Endothelial cell of umbilical vein (primary cell): ENCODE measurements around the gene DPH6. TPM values are rescaled to one million over a fixed set of nuclear protein-coding genes. Genes with fewer than 3 reads are reported as not detected.

Experiments
- BruUV-seq: library from RNA; stranded (reverse); fragments of 400-500 nt; replicated peaks from 2 replicates; lab custom pipeline; 2021; lab: Mats Ljungman, UMichigan
- CTCF ChIA-PET: fragments of 300-600, 350-600 bp; sonication (Branson Sonifier 250); formaldehyde crosslinking; loops from one replicate; lab custom pipeline; 2021; ENCODE audit warnings: antibody characterized with exemption, inconsistent platforms; lab: Charles Lee
- POLR2A ChIA-PET: fragments of 300-600, 350-600 bp; sonication (Branson Sonifier 250); formaldehyde crosslinking; loops from one replicate; lab custom pipeline; 2021; ENCODE audit warnings: antibody characterized with exemption, inconsistent platforms; lab: Charles Lee
- DNase-seq: peaks from one replicate; pipeline ENCODE4 v3.0.0-alpha.2; 2011; ENCODE audit warnings: low read depth, low spot score
- FAIRE-seq: peaks from 2 replicates; lab custom pipeline; 2011; peaks lifted over from hg19 to GRCh38; lab: Jason Lieb, UNC
- H2AFZ ChIP-seq: 2 replicates; pipeline ENCODE4 v1.6.0; 2012; ENCODE audit warnings: low read depth, low read length, control low read depth, inconsistent platforms
- H3K27ac ChIP-seq: 2 replicates; pipeline ENCODE4 v1.5.1; 2011; ENCODE audit warnings: low read depth, mild to moderate bottlenecking, control low read depth, low read length, moderate library complexity; ENCODE audit not compliant: insufficient read depth
- H3K27me3 ChIP-seq, 2 experiments: 2 replicates each; pipeline versions ENCODE4 v1.6.0 to v1.6.1; 2011; ENCODE audit warnings: low read length in 2 of 2, mixed read lengths in 1 of 2; ENCODE audit not compliant: control insufficient read depth in 2 of 2, insufficient read depth in 2 of 2
- H3K36me3 ChIP-seq, 2 experiments: 2 replicates in 1 of 2; 3 replicates in 1 of 2; pipeline ENCODE4 v1.5.1; 2011; ENCODE audit warnings: low read length in 2 of 2, mild to moderate bottlenecking in 1 of 2, moderate library complexity in 1 of 2; ENCODE audit not compliant: control insufficient read depth in 2 of 2, insufficient read depth in 2 of 2; ENCODE audit errors: extremely low read depth in 1 of 2
- H3K4me1 ChIP-seq: 3 replicates; pipeline ENCODE4 v1.5.1; 2011; ENCODE audit warnings: mild to moderate bottlenecking, low read length; ENCODE audit not compliant: control insufficient read depth, insufficient read depth; ENCODE audit errors: extremely low read depth
- H3K4me2 ChIP-seq: 2 replicates; pipeline ENCODE4 v1.6.1; 2011; ENCODE audit warnings: low read length, control low read depth, mixed read lengths; ENCODE audit not compliant: insufficient read depth
- H3K4me3 ChIP-seq, 3 experiments: fragments of 200-600 bp in 1 of 3; sonication (generic), shearing (Covaris generic) in 1 of 3; replicated peaks in 1 of 3; 2 replicates each; pipeline ENCODE4 v1.5.1; 2011 to 2016; ENCODE audit warnings: control low read depth in 3 of 3, low read length in 3 of 3, mild to moderate bottlenecking in 2 of 3, inconsistent platforms in 1 of 3, low read depth in 1 of 3, moderate library complexity in 1 of 3; ENCODE audit not compliant: insufficient read depth in 1 of 3
- H3K79me2 ChIP-seq: 2 replicates; pipeline ENCODE4 v1.6.0; 2012; ENCODE audit warnings: low read length, inconsistent platforms; ENCODE audit not compliant: control insufficient read depth, insufficient read depth
- H3K9ac ChIP-seq: replicated peaks from 2 replicates; pipeline ENCODE3; 2011; ENCODE audit warnings: low read length, control low read depth; ENCODE audit not compliant: insufficient read depth; ENCODE audit errors: extremely low read depth
- H3K9me1 ChIP-seq: replicated peaks from 3 replicates; pipeline ENCODE4 v1.6.0; 2011; ENCODE audit warnings: mild to moderate bottlenecking, low read length; ENCODE audit not compliant: control insufficient read depth, insufficient read depth; ENCODE audit errors: extremely low read depth
- H3K9me3 ChIP-seq: replicated peaks from 2 replicates; pipeline ENCODE4 v1.5.1; 2012; ENCODE audit warnings: low read length, inconsistent platforms; ENCODE audit not compliant: control insufficient read depth, insufficient read depth
- H4K20me1 ChIP-seq: replicated peaks from 2 replicates; pipeline ENCODE3; 2011; ENCODE audit warnings: mild to moderate bottlenecking, low read length; ENCODE audit not compliant: control insufficient read depth, insufficient read depth; ENCODE audit errors: extremely low read depth
- CTCF ChIP-seq, 2 donors: IDR thresholded peaks; 1 replicate in 1 of 2; 2 replicates in 1 of 2; pipeline ENCODE4 v1.5.1; 2011; ENCODE audit warnings: low read length in 2 of 2, mild to moderate bottlenecking in 2 of 2, moderate library complexity in 2 of 2, control low read depth in 1 of 2, inconsistent platforms in 1 of 2, low read depth in 1 of 2; ENCODE audit not compliant: insufficient read depth in 1 of 2; ENCODE audit errors: extremely low read depth in 1 of 2
- EZH2 ChIP-seq: IDR thresholded peaks from 2 replicates; pipeline ENCODE4 v1.6.1; 2012; ENCODE audit warnings: borderline replicate concordance, low read depth, mild to moderate bottlenecking, moderate library complexity, low read length, inconsistent platforms; ENCODE audit not compliant: severe bottlenecking
- FOS ChIP-seq: IDR thresholded peaks from 2 replicates; pipeline ENCODE4 v1.6.1; 2011; ENCODE audit warnings: mild to moderate bottlenecking, low read length, moderate library complexity, borderline replicate concordance; ENCODE audit not compliant: insufficient read depth
- GATA2 ChIP-seq: IDR thresholded peaks from 2 replicates; pipeline ENCODE4 v1.7.0; 2011; ENCODE audit warnings: low read depth, mild to moderate bottlenecking, moderate library complexity, mixed read lengths, low read length; ENCODE audit not compliant: insufficient read length, insufficient read depth
- JUN ChIP-seq: IDR thresholded peaks from 2 replicates; pipeline ENCODE4 v1.6.1; 2011; ENCODE audit warnings: borderline replicate concordance, low read depth; ENCODE audit not compliant: insufficient read length, insufficient read depth
- MAX ChIP-seq: IDR thresholded peaks from 2 replicates; pipeline ENCODE4 v1.6.1; 2011; ENCODE audit not compliant: insufficient read depth, insufficient read length
- MYC ChIP-seq: IDR thresholded peaks from one replicate; pipeline ENCODE4 v1.6.1; 2011; ENCODE audit warnings: mild to moderate bottlenecking, low read depth, low read length
- POLR2A ChIP-seq: IDR thresholded peaks from 2 replicates; pipeline ENCODE4 v1.6.1; 2012; ENCODE audit warnings: low read depth, mild to moderate bottlenecking, control low read depth, low read length
- POLR2AphosphoS5 ChIP-seq: IDR thresholded peaks from 2 replicates; pipeline ENCODE4 v1.6.1; 2012; ENCODE audit warnings: low read depth, mild to moderate bottlenecking, control low read depth, low read length, moderate library complexity; ENCODE audit not compliant: insufficient read depth
- dilution Hi-C: fragments of 300-500 bp; cut with MboI; formaldehyde crosslinking; loops from one replicate; pipeline ENCODE4 v1.15.0; 2019; ENCODE audit warnings: low sequenced_read_pairs; ENCODE audit not compliant: extremely low pct_ligation_motif_present
- intact Hi-C: fragments of 100-400 bp; cut with micrococcal nuclease; formaldehyde crosslinking; loops from one replicate; pipeline ENCODE4 v1.10.0; 2022
- polyA plus RNA-seq, 4 experiments: library from polyadenylated mRNA; depleted of rRNA in 3 of 4; stranded (reverse) in 3 of 4; unstranded in 1 of 4; fragments of >200 nt; gene quantifications; 2 replicates each; pipeline versions ENCODE4 v1.2.1 to v1.2.3, GENCODE V29; 2011 to 2012; ENCODE audit warnings: missing spikeins in 1 of 4
- total RNA-seq: library from RNA; stranded (reverse); gene quantifications from 2 replicates; pipeline ENCODE4 v1.2.3, GENCODE V29; 2021

Gene DPH6
- total and polyA plus RNA-seq, 2 donors (not counting 3 experiments of a cell fraction or from before 2014, with no cell fraction given), result 4.6 to 10.1 TPM

- H3K4me2 ChIP-seq, result no peak overlapping the region
- no peaks in the 10 kb centered on the region for H3K9me1 ChIP-seq
- FAIRE-seq (no peak), DNase-seq (no peak)
- no TSS peak for BruUV-seq
- H3K79me2 ChIP-seq, result no peaks in the 10 kb centered on the region
- H3K36me3 ChIP-seq, result no peaks in the 10 kb centered on the region
- CTCF ChIA-PET, result interaction anchor here (1.1 kb wide), 1 partner anchor 12 kb away, joined by 3 read pairs; no protein-coding TSS in a partner anchor
- no peaks in the 10 kb centered on the region for H3K4me1 ChIP-seq
- H3K27me3 ChIP-seq, result no peaks in the 10 kb centered on the region
- no peak overlapping the region for H3K27ac ChIP-seq
- POLR2A ChIA-PET, result no interaction called here
- no peak overlapping the region for H2AFZ ChIP-seq
- intact Hi-C loops, result no loop called here
- no peak overlapping the region for H3K4me3 ChIP-seq
- no peak overlapping the region for H3K9ac ChIP-seq
- no peaks in the 10 kb centered on the region for H4K20me1 ChIP-seq
- TF ChIP-seq POLR2A (no peak), POLR2AphosphoS5 (no peak), CTCF (IDR thresholded peaks at IDR 0.05; ENCODE audit: extremely low read depth in 1 of 2, insufficient read depth in 1 of 2, low read depth in 1 of 2, low read length in 2 of 2) (no peak), FOS (no peak), GATA2 (no peak), MYC (no peak), MAX (no peak), EZH2 (no peak), JUN (no peak)
- no peaks in the 10 kb centered on the region for H3K9me3 ChIP-seq
- dilution Hi-C loops, result no loop called here
Measured at GRCh38 chr15:35530698-35531097, 15.3 kb downstream of the DPH6 start.
